ENCODE data around the gene PPM1H.

The PPM1H gene

DNA sequence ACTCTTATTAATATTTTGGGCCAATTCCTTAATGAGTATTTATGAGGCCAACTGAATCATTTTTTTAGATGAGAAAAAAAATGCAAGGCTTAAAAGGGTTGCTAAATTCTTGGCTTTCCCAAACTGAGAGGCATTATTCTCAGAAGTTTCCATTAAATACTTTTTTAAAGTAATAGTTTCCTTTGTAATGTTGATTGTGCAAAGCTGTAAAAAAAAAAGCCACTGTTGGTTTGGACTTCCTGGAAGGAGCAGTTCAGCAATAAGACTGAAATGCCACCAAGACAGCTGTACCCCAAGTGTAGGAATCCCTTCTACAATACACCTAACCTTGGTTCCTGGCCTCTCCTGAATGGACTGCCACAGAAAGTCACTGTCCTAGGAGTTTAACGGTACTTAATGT, 237.1 kb downstream of the PPM1H start:
- no peaks in the 10 kb centered on the region for H3K36me3 ChIP-seq
- H3K27me3 ChIP-seq, result no peaks in the 10 kb centered on the region
- TF ChIP-seq, protein P1, sequence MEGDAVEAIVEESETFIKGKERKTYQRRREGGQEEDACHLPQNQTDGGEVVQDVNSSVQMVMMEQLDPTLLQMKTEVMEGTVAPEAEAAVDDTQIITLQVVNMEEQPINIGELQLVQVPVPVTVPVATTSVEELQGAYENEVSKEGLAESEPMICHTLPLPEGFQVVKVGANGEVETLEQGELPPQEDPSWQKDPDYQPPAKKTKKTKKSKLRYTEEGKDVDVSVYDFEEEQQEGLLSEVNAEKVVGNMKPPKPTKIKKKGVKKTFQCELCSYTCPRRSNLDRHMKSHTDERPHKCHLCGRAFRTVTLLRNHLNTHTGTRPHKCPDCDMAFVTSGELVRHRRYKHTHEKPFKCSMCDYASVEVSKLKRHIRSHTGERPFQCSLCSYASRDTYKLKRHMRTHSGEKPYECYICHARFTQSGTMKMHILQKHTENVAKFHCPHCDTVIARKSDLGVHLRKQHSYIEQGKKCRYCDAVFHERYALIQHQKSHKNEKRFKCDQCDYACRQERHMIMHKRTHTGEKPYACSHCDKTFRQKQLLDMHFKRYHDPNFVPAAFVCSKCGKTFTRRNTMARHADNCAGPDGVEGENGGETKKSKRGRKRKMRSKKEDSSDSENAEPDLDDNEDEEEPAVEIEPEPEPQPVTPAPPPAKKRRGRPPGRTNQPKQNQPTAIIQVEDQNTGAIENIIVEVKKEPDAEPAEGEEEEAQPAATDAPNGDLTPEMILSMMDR (IDR thresholded peaks at IDR 0.05), result no peak
- H3K9me3 ChIP-seq, result no peaks in the 10 kb centered on the region
- H3K27ac ChIP-seq, result no peak overlapping the region
- intact Hi-C loops (cut with DNase I; ENCODE audit: low total_unique reads), result no loop called here
- peaks cover 0 to 36% (median 15%) of the 10 kb centered on the region in 4 donors for H3K4me1 ChIP-seq
- no peak for DNase-seq
- no peak overlapping the region for H3K4me3 ChIP-seq

DNA sequence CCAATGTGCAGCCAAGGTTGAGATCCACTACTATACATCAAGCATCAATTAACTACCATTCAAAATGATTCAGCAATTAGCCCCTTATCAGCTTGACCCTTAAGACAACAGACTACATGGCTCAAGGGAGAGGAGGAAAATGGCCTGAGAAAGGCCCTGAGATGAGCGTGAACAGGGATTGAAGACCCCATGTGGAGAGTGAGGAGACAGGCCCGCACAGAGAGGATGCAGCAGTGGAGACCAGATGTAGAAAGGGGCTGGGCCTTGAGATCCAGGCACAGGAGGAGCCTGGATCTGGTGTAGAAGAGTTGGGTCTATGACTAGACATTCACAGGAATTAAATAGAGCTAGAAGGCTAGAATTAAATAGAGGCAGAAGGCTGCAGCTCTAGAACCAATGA, 239.3 kb downstream of the PPM1H start:
- no peak for DNase-seq
- intact Hi-C loops (cut with DNase I; ENCODE audit: low total_unique reads), result no loop called here
- H3K9me3 ChIP-seq, result no peaks in the 10 kb centered on the region
- TF ChIP-seq, protein P1 (IDR thresholded peaks at IDR 0.05), result no peak
- no peak overlapping the region for H3K4me3 ChIP-seq
- peaks cover 0 to 25% (median 6%) of the 10 kb centered on the region in 4 donors for H3K4me1 ChIP-seq
- no peak overlapping the region for H3K27ac ChIP-seq
- H3K27me3 ChIP-seq, result no peaks in the 10 kb centered on the region
- H3K36me3 ChIP-seq, result no peaks in the 10 kb centered on the region

DNA sequence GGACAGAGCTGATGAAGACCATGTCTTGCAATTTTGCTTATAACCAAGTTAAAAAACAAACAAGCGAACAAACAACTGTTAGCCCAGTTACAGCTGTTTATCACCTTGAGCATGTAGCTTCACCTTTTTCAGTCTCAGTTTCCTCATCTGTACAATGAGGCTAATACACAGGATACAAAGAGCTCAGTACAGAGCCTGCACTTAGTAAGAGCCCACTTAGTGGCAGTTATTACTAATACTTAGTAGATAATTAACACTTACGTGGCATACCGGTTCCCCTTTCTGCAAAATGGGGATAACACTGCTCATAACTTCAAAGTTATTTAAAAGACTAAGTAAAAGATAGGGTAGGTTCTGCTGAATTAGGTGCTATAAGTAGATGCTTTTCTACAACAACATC, 240.3 kb downstream of the PPM1H start:
- intact Hi-C loops (cut with DNase I; ENCODE audit: low total_unique reads), result no loop called here
- no peak overlapping the region for H3K27ac ChIP-seq
- H3K4me3 ChIP-seq, result no peak overlapping the region
- DNase-seq, result no peak
- H3K4me1 ChIP-seq, result peaks cover 0 to 27% (median 3%) of the 10 kb centered on the region in 4 donors
- H3K9me3 ChIP-seq, result no peaks in the 10 kb centered on the region
- no peaks in the 10 kb centered on the region for H3K27me3 ChIP-seq
- TF ChIP-seq, protein P1 (IDR thresholded peaks at IDR 0.05), result no peak
- H3K36me3 ChIP-seq, result no peaks in the 10 kb centered on the region

DNA sequence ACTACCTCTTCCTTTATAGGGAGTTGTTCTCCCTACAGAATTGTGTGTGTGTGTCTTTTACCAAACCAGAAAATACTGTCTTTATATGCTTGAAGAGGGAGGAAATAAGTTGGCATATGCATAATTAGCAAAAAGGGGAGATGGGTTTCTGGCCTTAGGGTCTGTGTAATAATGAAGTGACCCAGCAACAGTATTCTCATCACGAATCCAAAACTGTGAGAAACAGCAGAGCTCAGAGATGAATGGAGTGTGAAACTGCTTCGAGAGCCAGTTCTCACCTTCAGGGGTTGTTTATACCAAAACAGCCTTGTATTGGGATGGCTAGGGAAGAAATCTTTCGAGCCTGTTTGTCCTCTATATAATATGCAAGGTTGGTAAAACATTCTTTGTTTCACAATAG, 240.8 kb downstream of the PPM1H start:
- DNase-seq, result no peak
- H3K4me3 ChIP-seq, result no peak overlapping the region
- H3K27ac ChIP-seq, result no peak overlapping the region
- no peaks in the 10 kb centered on the region for H3K27me3 ChIP-seq
- intact Hi-C loops (cut with DNase I; ENCODE audit: low total_unique reads), result no loop called here
- H3K4me1 ChIP-seq, result peaks cover 0 to 30% (median 8%) of the 10 kb centered on the region in 4 donors
- H3K9me3 ChIP-seq, result no peaks in the 10 kb centered on the region
- no peaks in the 10 kb centered on the region for H3K36me3 ChIP-seq
- TF ChIP-seq, protein P1 (IDR thresholded peaks at IDR 0.05), result no peak

DNA sequence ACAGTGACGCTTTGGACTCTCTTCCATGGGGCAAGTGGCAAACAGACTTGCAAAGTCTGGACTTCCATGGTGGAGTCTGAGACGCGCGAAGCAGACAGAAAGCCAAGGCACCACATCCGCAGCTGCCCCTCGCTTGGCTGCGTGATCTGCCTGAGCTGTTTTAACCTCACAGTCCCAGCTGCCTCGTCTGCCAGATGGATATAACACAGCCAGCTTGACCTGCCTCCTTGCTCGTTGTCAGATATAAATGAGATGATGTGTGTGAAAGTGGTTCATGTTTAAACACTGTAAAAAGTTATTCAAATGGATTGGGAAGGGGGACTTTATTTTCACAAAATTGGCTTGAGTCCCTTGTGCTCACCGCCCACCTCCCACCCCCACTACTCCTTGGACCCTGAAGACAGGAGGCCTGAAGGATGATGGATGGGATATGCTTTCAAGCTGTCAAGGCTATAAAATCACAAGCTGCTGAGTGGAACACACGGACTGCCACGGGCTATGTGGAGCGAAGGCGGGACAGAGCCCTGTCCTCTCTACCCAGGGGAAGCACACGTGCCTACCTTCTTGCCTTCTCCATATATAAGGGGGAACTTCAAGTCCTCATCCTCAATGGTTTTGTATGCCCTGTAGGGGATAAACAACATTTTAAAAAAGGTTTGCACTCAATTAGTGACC, 241.4 kb downstream of the PPM1H start:
- Histone ChIP-seq H3K27ac (peak overlapping the region; percentile 0 to 43), H3K36me3 (no peaks in the 10 kb centered on the region)
- DNase-seq, result no peak

More for the DNA sequence above, 241.4 kb downstream of the PPM1H start:
- Histone ChIP-seq H3K4me1 (peaks cover 0 to 30% (median 11%) of the 10 kb centered on the region in 4 donors), H3K4me3 (no peak overlapping the region), H3K27me3 (no peaks in the 10 kb centered on the region), H3K9me3 (no peaks in the 10 kb centered on the region)
- TF ChIP-seq, protein P1 (IDR thresholded peaks at IDR 0.05), result no peak
- intact Hi-C loops (cut with DNase I; ENCODE audit: low total_unique reads), result no loop called here
